Neural progenitor cell (in vitro differentiated cells): ENCODE measurements around the gene SMAD4.

Experiments
- CTCF ChIP-seq: fragments of 200-600 bp; sonication (generic); IDR thresholded peaks from 2 replicates; pipeline ENCODE4 v1.5.1; 2017; ENCODE audit warnings: antibody characterized with exemption, mild to moderate bottlenecking
- EZH2 ChIP-seq: fragments of 200-600 bp; sonication (generic); IDR thresholded peaks from 2 replicates; pipeline ENCODE4 v1.6.1; 2017; ENCODE audit warnings: antibody characterized with exemption, mild to moderate bottlenecking, moderate library complexity
- EZH2phosphoT487 ChIP-seq: fragments of 200-600 bp; sonication (generic); IDR thresholded peaks from 2 replicates; pipeline ENCODE4 v1.6.1; 2017; ENCODE audit warnings: antibody characterized with exemption

GRCh38 chr18:51013259-51013658 lies 16.8 kb upstream of the SMAD4 start:
- TF ChIP-seq CTCF (no peak), EZH2 (no peak), EZH2phosphoT487 (no peak)
